Head of caudate nucleus (tissue), 42 donors: ENCODE results near the gene SLC3A2.
"Not testable (repeated sequence)": the region's sequence is repeated elsewhere in the genome, so short reads cannot be mapped to it uniquely, and the experiment has no call there.

Source experiments
- DNase-seq, 42 donors: peaks; one replicate each; pipeline versions ENCODE4 v3.0.0 to v3.0.0-alpha.2; 2020 to 2021; ENCODE audit warnings: mixed read lengths in 7 of 42
- intact Hi-C: fragments of 100-400 bp; cut with DNase I; formaldehyde crosslinking; loops from one replicate; pipeline ENCODE4 v1.15.0; 2022

Gene SLC3A2

GRCh38 chr11:62880803-62881578, at the start of gene SLC3A2:
SLC3A2 (plus strand) TSS chr11:62880896; CDS start chr11:62881024, 128 bp downstream.
- intact Hi-C loops: no loop called here

DNA sequence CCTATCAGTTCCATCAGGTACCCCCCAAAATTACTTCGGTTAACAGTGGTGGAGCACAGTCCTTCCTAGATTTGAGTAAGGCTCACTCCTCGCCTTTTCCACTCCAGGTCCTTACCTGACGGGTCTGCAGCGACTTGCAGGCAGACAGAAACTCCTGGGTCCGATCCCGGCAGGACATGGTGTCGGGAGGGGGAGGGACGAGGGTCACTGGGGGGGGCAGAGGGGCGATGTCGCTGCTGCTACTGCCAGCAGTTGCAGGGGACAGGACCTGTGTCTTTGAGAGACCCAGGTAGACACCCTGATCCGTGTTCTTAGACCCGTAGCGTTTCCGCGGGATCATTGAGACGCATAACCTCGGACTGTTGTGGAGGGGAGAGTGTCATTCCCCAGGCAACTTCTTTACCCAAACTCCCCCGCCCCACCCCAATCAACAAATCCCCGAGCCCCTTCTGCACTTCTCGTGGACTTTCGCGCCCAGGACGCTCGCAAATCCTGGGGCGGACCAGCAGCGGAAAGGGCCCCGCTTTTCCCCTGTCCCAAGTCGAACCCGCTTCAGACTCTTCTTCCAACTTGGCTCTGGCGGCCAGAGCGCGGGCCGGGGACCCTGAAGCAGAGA, 49.7 kb upstream of the SLC3A2 start:
- peak in 5 of 42 donors; percentile 8 to 18 (median 10) for DNase-seq
- intact Hi-C loops: loop anchor here (10.0 kb wide), 3 partner anchors 46 to 236 kb away; partner anchors contain the start of genes HNRNPUL2, TMEM179B, TTC9C and TUT1

More at GRCh38 chr11:62880803-62881578, at the start of gene SLC3A2:
- DNase-seq: peak; percentile 73 to 94 (median 88)

DNA sequence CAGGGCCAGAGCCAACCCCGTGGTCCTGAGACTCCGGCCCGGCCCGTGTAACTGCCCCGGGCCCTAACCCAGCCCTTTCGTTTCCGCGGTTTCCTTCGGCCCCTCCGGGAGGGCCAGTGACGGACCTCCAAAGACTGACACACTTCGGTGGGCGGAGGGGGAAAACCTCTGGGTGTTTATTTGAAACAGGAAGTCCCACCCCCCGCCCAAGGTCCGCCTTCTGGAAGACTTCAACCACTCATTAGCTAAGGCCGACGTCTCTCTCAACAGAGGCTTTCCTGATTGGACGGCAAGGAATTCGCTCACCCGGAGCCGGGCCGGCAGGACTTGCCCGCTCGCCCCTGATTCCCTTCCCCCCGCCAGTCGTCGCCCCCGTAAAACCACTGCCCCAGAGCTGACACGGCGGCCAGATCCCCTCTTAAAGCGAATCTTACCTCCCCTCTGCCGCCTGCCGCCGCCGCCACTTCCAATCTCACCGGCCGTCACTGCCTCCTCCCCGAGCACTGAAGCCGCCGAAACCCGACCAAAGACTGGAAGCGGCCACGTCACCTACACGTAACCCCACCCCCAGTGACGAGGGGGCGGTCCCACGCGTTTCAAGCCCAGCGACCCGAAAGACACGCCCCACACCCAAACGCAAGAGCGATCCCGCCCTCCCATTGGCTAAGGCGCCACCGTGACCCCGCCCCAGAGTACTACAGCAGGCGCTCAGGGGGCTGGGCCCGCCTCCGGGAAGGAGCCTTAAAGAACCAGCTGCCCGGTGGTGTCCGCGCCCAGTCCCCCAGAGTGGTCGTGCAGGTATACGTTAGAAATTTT, 49.0 kb upstream of the SLC3A2 start, which contains the start of gene STX5:
STX5 (minus strand) TSS at position 532 of the 816 bp plus-strand sequence. CDS start 808 bp downstream, outside the sequence.
- peak; percentile 99 to 100 (median 100) for DNase-seq
- intact Hi-C loops: loop anchor here (10.0 kb wide), 3 partner anchors 47 to 237 kb away; partner anchors contain the start of genes HNRNPUL2, TMEM179B, TTC9C and TUT1

GRCh38 chr11:62832336-62833234, 48.1 kb upstream of the SLC3A2 start, which contains the start of gene TEX54:
TEX54 (minus strand) TSS chr11:62832841.
- peak in 14 of 42 donors; percentile 7 to 39 (median 18) for DNase-seq
- intact Hi-C loops: loop anchor here (10.0 kb wide), 3 partner anchors 48 to 238 kb away; partner anchors contain the start of genes HNRNPUL2, TMEM179B, TTC9C and TUT1

GRCh38 chr11:62835336-62835735, 45.4 kb upstream of the SLC3A2 start:
- intact Hi-C loops: loop anchor here (10.0 kb wide), 3 partner anchors 51 to 241 kb away; partner anchors contain the start of genes HNRNPUL2, TMEM179B, TTC9C and TUT1
- DNase-seq: no peak

GRCh38 chr11:62839050-62839945, 41.4 kb upstream of the SLC3A2 start, which contains the start of gene WDR74:
WDR74 (minus strand) TSS chr11:62839590; CDS start chr11:62839570, 20 bp downstream.
- intact Hi-C loops: loop anchor here (10.0 kb wide), 3 partner anchors 54 to 244 kb away; partner anchors contain the start of genes HNRNPUL2, TMEM179B, TTC9C and TUT1
- DNase-seq: peak; percentile 91 to 98 (median 96)

- intact Hi-C loops: not testable (repeated sequence)
- peak in 41 of 42 donors; percentile 28 to 77 (median 61) for DNase-seq
Observed at GRCh38 chr11:62840721-62841360, 39.9 kb upstream of the SLC3A2 start.

DNA sequence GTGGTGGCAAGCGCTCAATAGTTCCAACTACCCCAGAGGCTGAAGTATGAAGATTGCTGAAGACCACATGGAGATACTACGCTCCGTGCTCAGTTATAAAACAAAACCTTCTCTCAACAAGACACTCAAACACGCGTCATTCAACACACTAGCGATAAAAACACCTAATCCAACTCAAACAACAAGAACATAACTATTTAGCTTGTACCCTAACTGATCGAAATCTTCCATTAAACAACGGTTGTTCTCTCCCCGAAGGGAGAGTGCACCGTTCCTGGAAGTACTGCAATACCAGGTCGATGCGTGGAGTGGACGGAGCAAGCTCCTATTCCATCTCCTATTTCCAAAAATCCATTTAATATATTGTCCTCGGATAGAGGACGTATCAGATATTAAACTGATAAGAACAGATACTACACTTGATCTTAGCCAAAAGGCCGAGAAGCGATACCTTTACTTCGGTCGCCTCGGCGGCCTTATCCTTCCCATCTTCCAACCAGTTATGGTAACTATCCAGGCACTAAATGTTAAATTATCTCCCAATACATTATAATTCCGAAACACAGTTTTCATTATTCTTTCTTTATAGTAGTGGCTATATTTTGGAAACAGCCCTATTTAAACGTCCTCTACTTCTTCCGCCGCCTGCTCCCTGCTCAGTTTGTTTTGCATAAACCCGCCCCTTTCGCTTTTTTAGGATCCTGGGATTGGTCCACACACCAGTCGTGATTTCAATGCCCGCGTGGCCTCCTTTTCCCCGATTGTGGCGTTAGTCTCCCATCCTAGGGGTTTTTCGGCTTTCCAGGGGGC, 39.1 kb upstream of the SLC3A2 start:
- intact Hi-C loops: no loop called here
- DNase-seq: peak; percentile 72 to 96 (median 88)

DNA sequence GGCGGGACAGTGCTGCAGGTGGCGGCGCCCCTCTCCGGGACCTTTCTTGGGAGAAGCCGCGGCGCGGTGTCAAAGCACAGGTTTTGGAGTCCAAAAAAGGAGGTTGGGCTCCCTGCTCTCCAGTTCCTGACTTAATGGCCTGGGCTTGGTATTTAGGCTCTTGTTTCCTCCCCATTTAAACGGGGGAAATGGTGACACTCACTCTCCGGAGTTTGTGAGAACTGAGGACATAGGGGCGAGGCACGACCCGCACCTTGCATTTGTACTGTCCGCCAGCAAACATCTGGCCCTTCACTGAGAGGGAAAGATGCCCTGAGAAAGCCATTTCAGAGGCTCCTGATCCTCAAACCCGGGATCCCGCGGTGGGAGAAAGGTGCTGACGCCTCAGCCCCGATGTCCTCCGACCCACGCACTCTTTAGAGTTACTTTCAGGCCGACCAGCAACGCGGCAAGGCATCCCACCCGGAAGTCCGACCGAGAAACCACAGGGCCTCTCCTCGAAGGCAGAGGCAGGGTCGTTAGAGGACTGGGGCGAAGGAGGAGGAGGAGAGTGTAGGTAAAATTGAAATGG, 38.4 kb upstream of the SLC3A2 start:
- peak in 25 of 42 donors; percentile 5 to 52 (median 28) for DNase-seq
- intact Hi-C loops: no loop called here

DNA sequence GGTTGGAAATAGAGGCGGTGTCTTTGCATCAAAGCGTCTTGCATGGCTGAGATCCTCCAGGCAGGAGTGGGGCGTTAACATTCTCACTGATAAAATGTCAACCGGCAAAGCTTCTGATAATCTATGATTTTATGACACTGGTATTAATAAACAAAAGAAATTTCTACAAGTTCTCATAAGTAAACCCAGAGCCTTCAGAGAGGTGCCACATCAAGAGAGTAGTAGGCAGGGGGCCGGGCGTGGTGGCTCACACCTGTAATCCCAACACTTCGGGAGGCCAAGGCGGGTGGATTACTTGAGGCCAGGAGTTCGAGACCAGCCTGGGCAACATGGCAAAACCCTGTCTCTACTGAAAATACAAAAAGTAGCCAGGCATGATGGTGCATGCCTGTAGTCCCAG, 37.8 kb upstream of the SLC3A2 start:
- DNase-seq, intact Hi-C loops: not testable (repeated sequence)

GRCh38 chr11:62843466-62843865, 37.2 kb upstream of the SLC3A2 start:
- DNase-seq: no peak
- intact Hi-C loops: no loop called here

GRCh38 chr11:62844154-62844553, 36.5 kb upstream of the SLC3A2 start:
- intact Hi-C loops: no loop called here
- DNase-seq: no peak

DNA sequence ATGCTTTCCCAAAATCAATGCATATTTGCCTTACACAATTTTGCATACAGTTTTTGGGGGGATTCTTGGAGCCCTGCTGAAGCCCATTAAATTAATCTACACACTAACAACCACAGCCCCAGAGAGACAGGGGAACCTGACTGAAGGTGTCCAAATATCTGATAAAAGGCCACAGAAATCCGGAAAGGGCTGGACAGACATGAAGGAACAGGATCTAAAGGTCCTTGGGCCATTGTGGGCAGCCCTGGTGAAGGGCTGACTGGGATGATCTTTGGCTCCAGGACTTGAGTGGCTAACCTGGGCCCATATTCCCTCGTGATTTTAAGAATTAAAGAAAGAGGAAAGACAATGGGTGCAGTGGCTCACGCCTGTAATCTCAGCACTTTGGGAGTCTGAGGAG, 34.5 kb upstream of the SLC3A2 start:
- intact Hi-C loops: no loop called here
- no peak for DNase-seq

DNA sequence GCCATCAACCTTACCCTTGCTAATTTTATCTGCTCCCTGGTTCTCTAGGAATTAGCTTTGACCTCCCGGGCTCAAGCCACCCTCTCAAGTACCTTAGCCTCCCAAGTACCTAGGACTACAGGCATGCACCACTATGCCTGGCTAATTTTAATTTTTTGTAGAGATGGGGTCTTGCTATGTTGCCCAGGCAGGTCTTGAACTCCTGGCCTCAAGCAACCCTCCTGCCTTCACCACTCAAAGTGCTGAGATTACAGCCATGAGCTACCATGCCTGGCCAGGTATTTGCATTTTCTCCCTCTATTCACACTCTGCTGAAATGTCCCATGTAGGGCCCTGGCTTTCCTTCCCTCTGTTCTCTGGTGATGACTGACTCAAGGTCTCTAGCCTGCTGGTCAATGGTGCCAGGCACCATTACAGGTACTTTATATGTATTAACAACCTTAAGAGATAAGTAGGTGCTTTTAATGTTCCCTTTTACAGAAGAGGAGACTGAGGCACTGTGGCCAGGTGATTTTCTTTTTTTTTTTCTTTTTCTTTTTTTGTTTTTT, 32.9 kb upstream of the SLC3A2 start:
- intact Hi-C loops: no loop called here
- DNase-seq: no peak
